K562 (cell line): Measurements from ENCODE around the gene KCTD13. TPM values are rescaled to one million over a fixed set of nuclear protein-coding genes. Genes with fewer than 3 reads are reported as not detected.

ENCODE experiments used
- CBX3 ChIP-seq, 2 experiments: IDR thresholded peaks; 1 replicate in 1 of 2; 2 replicates in 1 of 2; pipeline ENCODE4 v1.6.1; 2012; ENCODE audit warnings: inconsistent platforms in 2 of 2, low read length in 2 of 2, borderline replicate concordance in 1 of 2, control low read depth in 1 of 2
- CREB1 ChIP-seq, 2 experiments: sonication (generic) in 1 of 2; formaldehyde crosslinking in 1 of 2; IDR thresholded peaks; 2 replicates each; pipeline versions ENCODE4 v1.6.1 to v1.8.0; 2012 to 2022; ENCODE audit warnings: inconsistent platforms in 1 of 2, mild to moderate bottlenecking in 1 of 2, missing genetic modification reagents in 1 of 2, moderate library complexity in 1 of 2
- GTF2F1 ChIP-seq: IDR thresholded peaks from 2 replicates; pipeline ENCODE4 v1.6.1; 2011; ENCODE audit warnings: low read depth, low read length, improper control_type of control experiment
- HNRNPUL1 ChIP-seq: fragments of 200-400 bp; formaldehyde crosslinking; IDR thresholded peaks from 2 replicates; pipeline ENCODE4 v1.6.1; 2017; ENCODE audit warnings: low read length
- JUNB ChIP-seq: fragments of 450-650 bp; formaldehyde crosslinking; conservative IDR thresholded peaks from 2 replicates; pipeline ENCODE4 v1.4.0; 2020; ENCODE audit warnings: mild to moderate bottlenecking
- L3MBTL2 ChIP-seq: fragments of 450-650 bp; IDR thresholded peaks from 2 replicates; pipeline ENCODE4 v1.6.1; 2016; ENCODE audit warnings: mild to moderate bottlenecking, moderate library complexity
- MAFK ChIP-seq: IDR thresholded peaks from 2 replicates; pipeline ENCODE4 v1.6.1; 2011; ENCODE audit warnings: low read length, improper control_type of control experiment
- MXI1 ChIP-seq: IDR thresholded peaks from 2 replicates; pipeline ENCODE4 v1.6.1; 2011; ENCODE audit warnings: low read depth, mild to moderate bottlenecking, improper control_type of control experiment, low read length
- RBM14 ChIP-seq: fragments of 200-400 bp; formaldehyde crosslinking; IDR thresholded peaks from 2 replicates; pipeline ENCODE4 v1.6.1; 2018; ENCODE audit warnings: low read depth, mild to moderate bottlenecking, low read length, moderate library complexity, borderline replicate concordance; ENCODE audit not compliant: insufficient read depth
- SLC30A9 ChIP-seq: fragments of 250-450 bp; sonication (Bioruptor Pico); IDR thresholded peaks from 2 replicates; pipeline ENCODE4 v1.8.0; 2022; ENCODE audit warnings: mild to moderate bottlenecking, moderate library complexity
- STAT5B ChIP-seq: fragments of 250-450 bp; sonication (Bioruptor Pico); IDR thresholded peaks from 2 replicates; pipeline ENCODE4 v1.8.0; 2021; ENCODE audit warnings: mild to moderate bottlenecking, inconsistent platforms
- TBP ChIP-seq: optimal IDR thresholded peaks from 2 replicates; pipeline ENCODE3; 2011; ENCODE audit warnings: low read depth, low read length, improper control_type of control experiment
- TCF7 ChIP-seq: sonication (generic); IDR thresholded peaks from 2 replicates; pipeline ENCODE4 v1.6.1; 2016; ENCODE audit warnings: antibody characterized with exemption, borderline replicate concordance
- TRIM28 ChIP-seq: fragments of 450-650 bp; IDR thresholded peaks from 2 replicates; pipeline ENCODE4 v1.6.1; 2017
- U2AF2 ChIP-seq: fragments of 200-400 bp; formaldehyde crosslinking; optimal IDR thresholded peaks from 2 replicates; pipeline ENCODE3; 2017; ENCODE audit warnings: low read depth, mild to moderate bottlenecking, low read length
- ZFPM2 ChIP-seq: fragments of 250-450 bp; sonication (Bioruptor Pico); IDR thresholded peaks from 2 replicates; pipeline ENCODE4 v1.5.1; 2022; ENCODE audit warnings: mild to moderate bottlenecking
- ZNF165 ChIP-seq: fragments of 250-450 bp; sonication (Bioruptor Pico); IDR thresholded peaks from 2 replicates; pipeline ENCODE4 v1.4.0; 2020; ENCODE audit warnings: borderline replicate concordance
- ZNF316 ChIP-seq: fragments of 450-650 bp; IDR thresholded peaks from 2 replicates; pipeline ENCODE4 v1.6.1; 2016
- ZNF445 ChIP-seq: fragments of 250-450 bp; sonication (Bioruptor Pico); IDR thresholded peaks from 2 replicates; pipeline ENCODE4 v1.4.0; 2020; ENCODE audit warnings: low read depth, mild to moderate bottlenecking, moderate library complexity
- ZNF551 ChIP-seq: fragments of 250-450 bp; sonication (Bioruptor Pico); IDR thresholded peaks from 2 replicates; pipeline ENCODE4 v1.5.0; 2021; ENCODE audit warnings: mild to moderate bottlenecking, moderate library complexity
- ZNF707 ChIP-seq: fragments of 250-450 bp; sonication (Bioruptor Pico); conservative IDR thresholded peaks from 2 replicates; pipeline ENCODE4 v1.8.0; 2022; ENCODE audit warnings: inconsistent platforms, mild to moderate bottlenecking, moderate library complexity
- ZNF75A ChIP-seq: fragments of 450-650 bp; formaldehyde crosslinking; IDR thresholded peaks from 2 replicates; pipeline ENCODE4 v1.4.0; 2020; ENCODE audit warnings: mild to moderate bottlenecking
- polyA plus RNA-seq, 8 experiments: library from polyadenylated mRNA; depleted of rRNA in 4 of 8; stranded (reverse) in 5 of 8; unstranded in 3 of 8; fragments of >200 nt; fragmentation: Nextera tagmentation in 2 of 8; fragmentation: Illumina TruSeq in 1 of 8; extraction: Ambion mirVana in 2 of 8; extraction: Trizol in 1 of 8; gene quantifications; 2 replicates each; pipeline versions ENCODE4 v1.2.1 to v1.2.3, GENCODE V29; 2011 to 2014; ENCODE audit warnings: inconsistent platforms in 1 of 8, missing spikeins in 1 of 8
- total RNA-seq, 7 experiments: library from RNA; depleted of rRNA in 6 of 7; stranded (reverse); fragments of >200 nt in 6 of 7; fragmentation: Illumina TruSeq in 2 of 7; extraction: Trizol in 2 of 7; gene quantifications; 2 replicates each; pipeline versions ENCODE4 v1.2.1 to v1.2.3, GENCODE V29; 2011 to 2021; ENCODE audit warnings: low replicate concordance in 1 of 7
- TF ChIP-seq, protein P1 (sequence below), 3 experiments: fragments of 200-800 bp in 1 of 3; fragments of 250-450 bp in 1 of 3; fragments of 450-650 bp in 1 of 3; sonication (Bioruptor Pico) in 1 of 3; sonication (Bioruptor generic) in 1 of 3; formaldehyde crosslinking in 1 of 3; IDR thresholded peaks; 2 replicates each; pipeline versions ENCODE4 v1.6.1 to v1.8.0; 2016 to 2022; ENCODE audit warnings: mild to moderate bottlenecking in 2 of 3, missing genetic modification characterization in 2 of 3, missing compliant biosample characterization in 1 of 3, moderate library complexity in 1 of 3
- TF ChIP-seq, protein P2 (sequence below), 2 experiments: fragments of 250-450 bp in 1 of 2; fragments of 450-650 bp in 1 of 2; sonication (Bioruptor Pico) in 1 of 2; IDR thresholded peaks; 2 replicates each; pipeline versions ENCODE4 v1.6.1 to v1.8.0; 2016 to 2021; ENCODE audit warnings: mild to moderate bottlenecking in 2 of 2, moderate library complexity in 2 of 2, missing compliant biosample characterization in 1 of 2, missing genetic modification characterization in 1 of 2
- TF ChIP-seq, protein P3 (sequence below): fragments of 450-650 bp; formaldehyde crosslinking; IDR thresholded peaks from 2 replicates; pipeline ENCODE4 v1.4.0; 2020; ENCODE audit warnings: mild to moderate bottlenecking, mixed read lengths

Gene KCTD13
- total and polyA plus RNA-seq, 9 of the 15 experiments (the other 6 are each of a cell fraction or from before 2014, with no cell fraction given), result 1.0 to 20.6 (median 9.8) TPM

DNA sequence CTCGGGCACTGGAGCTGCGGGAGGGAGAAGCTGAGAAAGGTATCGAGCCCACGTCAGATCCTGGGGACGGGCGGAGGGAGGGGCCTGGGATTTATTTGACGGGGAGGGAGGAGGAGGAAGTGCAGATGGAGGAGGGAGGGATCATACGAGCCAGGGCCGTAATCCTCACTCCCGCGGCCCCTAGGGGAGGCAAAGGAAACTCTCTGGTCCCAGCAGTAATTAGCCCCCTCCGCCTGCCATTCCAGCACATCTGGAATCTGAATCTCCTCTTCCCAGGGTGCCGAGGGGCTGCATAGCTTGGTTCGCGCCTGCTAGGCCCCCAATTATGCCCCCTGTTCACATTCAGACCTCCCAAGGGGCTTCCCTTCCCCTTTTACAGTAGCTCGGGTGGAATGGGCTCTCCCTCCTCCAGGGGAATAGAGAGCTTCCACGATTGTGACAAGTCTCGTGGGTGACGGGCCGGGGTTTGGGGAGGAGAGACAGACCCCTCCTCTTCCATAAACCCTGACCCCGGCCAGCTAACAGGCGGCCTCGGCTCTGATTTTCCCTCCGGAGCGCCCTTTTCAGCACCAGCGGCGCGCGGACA is 26.4 kb downstream of the KCTD13 start, which contains the start of gene SEZ6L2 (continued):
- TF ChIP-seq CREB1 (IDR thresholded peaks at IDR 0.05), result no peak
- TF ChIP-seq CREB1 (CRISPR knock-in tag; IDR thresholded peaks at IDR 0.05), result no peak; the same call in 1 of the 2 replicates
- TF ChIP-seq HNRNPUL1, result no peak
- no peak for TF ChIP-seq MXI1
- TF ChIP-seq SLC30A9 (CRISPR knock-in tag), result no peak
- no peak for TF ChIP-seq RBM14
- no peak for TF ChIP-seq JUNB (CRISPR knock-in tag)
- TF ChIP-seq TRIM28, result no peak
- TF ChIP-seq TBP, result no peak
- TF ChIP-seq ZNF445 (CRISPR knock-in tag), result no peak
- no peak for TF ChIP-seq GTF2F1
- TF ChIP-seq U2AF2, result no peak
- TF ChIP-seq ZNF707 (CRISPR knock-in tag), result no peak
- no peak for TF ChIP-seq ZNF316
- TF ChIP-seq TCF7, result no peak
- TF ChIP-seq CBX3 (IDR thresholded peaks at IDR 0.05; ENCODE audit: borderline replicate concordance in 1 of 2, low read length in 2 of 2), result no peak
- TF ChIP-seq STAT5B (CRISPR knock-in tag), result no peak
- no peak for TF ChIP-seq ZNF165 (CRISPR knock-in tag)
- no peak for TF ChIP-seq ZNF75A (CRISPR knock-in tag)
- TF ChIP-seq, protein P1, sequence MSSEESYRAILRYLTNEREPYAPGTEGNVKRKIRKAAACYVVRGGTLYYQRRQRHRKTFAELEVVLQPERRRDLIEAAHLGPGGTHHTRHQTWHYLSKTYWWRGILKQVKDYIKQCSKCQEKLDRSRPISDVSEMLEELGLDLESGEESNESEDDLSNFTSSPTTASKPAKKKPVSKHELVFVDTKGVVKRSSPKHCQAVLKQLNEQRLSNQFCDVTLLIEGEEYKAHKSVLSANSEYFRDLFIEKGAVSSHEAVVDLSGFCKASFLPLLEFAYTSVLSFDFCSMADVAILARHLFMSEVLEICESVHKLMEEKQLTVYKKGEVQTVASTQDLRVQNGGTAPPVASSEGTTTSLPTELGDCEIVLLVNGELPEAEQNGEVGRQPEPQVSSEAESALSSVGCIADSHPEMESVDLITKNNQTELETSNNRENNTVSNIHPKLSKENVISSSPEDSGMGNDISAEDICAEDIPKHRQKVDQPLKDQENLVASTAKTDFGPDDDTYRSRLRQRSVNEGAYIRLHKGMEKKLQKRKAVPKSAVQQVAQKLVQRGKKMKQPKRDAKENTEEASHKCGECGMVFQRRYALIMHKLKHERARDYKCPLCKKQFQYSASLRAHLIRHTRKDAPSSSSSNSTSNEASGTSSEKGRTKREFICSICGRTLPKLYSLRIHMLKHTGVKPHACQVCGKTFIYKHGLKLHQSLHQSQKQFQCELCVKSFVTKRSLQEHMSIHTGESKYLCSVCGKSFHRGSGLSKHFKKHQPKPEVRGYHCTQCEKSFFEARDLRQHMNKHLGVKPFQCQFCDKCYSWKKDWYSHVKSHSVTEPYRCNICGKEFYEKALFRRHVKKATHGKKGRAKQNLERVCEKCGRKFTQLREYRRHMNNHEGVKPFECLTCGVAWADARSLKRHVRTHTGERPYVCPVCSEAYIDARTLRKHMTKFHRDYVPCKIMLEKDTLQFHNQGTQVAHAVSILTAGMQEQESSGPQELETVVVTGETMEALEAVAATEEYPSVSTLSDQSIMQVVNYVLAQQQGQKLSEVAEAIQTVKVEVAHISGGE (CRISPR knock-in tag; IDR thresholded peaks at IDR 0.05), result no peak
- TF ChIP-seq, protein P2, sequence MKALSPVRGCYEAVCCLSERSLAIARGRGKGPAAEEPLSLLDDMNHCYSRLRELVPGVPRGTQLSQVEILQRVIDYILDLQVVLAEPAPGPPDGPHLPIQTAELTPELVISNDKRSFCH (CRISPR knock-in tag; IDR thresholded peaks at IDR 0.05), result no peak
- TF ChIP-seq, protein P2 (tag; IDR thresholded peaks at IDR 0.05), result 0 out of 2 replicates have a peak, but pooled peaks have one; percentile 26
- no peak for TF ChIP-seq L3MBTL2
- TF ChIP-seq ZFPM2 (CRISPR knock-in tag), result no peak
- no peak for TF ChIP-seq ZNF551 (CRISPR knock-in tag)
- TF ChIP-seq, protein P3, sequence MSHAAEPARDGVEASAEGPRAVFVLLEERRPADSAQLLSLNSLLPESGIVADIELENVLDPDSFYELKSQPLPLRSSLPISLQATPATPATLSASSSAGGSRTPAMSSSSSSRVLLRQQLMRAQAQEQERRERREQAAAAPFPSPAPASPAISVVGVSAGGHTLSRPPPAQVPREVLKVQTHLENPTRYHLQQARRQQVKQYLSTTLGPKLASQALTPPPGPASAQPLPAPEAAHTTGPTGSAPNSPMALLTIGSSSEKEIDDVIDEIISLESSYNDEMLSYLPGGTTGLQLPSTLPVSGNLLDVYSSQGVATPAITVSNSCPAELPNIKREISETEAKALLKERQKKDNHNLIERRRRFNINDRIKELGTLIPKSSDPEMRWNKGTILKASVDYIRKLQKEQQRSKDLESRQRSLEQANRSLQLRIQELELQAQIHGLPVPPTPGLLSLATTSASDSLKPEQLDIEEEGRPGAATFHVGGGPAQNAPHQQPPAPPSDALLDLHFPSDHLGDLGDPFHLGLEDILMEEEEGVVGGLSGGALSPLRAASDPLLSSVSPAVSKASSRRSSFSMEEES (CRISPR knock-in tag), result no peak
- TF ChIP-seq MAFK, result no peak
